Measurements from ENCODE around the gene BTLA.
"Not testable (repeated sequence)": the region's sequence is repeated elsewhere in the genome, so short reads cannot be mapped to it uniquely, and the experiment has no call there.

Gene BTLA

GRCh38 chr3:112503304-112503972 is 4.2 kb upstream of the BTLA start:
- H3K4me3 Mint-ChIP-seq: no peak overlapping the region
- no peak overlapping the region for H3K27ac Mint-ChIP-seq
- no peaks in the 10 kb centered on the region for H3K27me3 Mint-ChIP-seq
- H3K36me3 Mint-ChIP-seq: no peaks in the 10 kb centered on the region
- H3K4me1 Mint-ChIP-seq: peaks cover 58% of the 10 kb centered on the region
- no peaks in the 10 kb centered on the region for H3K9me3 Mint-ChIP-seq

GRCh38 chr3:112500621-112501020 is 1.3 kb upstream of the BTLA start:
- no peaks in the 10 kb centered on the region for H3K27me3 Mint-ChIP-seq
- H3K9me3 Mint-ChIP-seq: no peaks in the 10 kb centered on the region
- peak overlapping the region; percentile 95 for H3K4me3 Mint-ChIP-seq
- H3K4me1 Mint-ChIP-seq: peaks cover 53% of the 10 kb centered on the region
- peak overlapping the region; percentile 95 for H3K27ac Mint-ChIP-seq
- peaks cover 12% of the 10 kb centered on the region for H3K36me3 Mint-ChIP-seq

- Mint-ChIP-seq H3K4me3 (peak overlapping the region; percentile 95), H3K4me1 (peaks cover 64% of the 10 kb centered on the region), H3K36me3 (peaks cover 22% of the 10 kb centered on the region), H3K27ac (peak overlapping the region; percentile 95), H3K9me3 (no peaks in the 10 kb centered on the region), H3K27me3 (no peaks in the 10 kb centered on the region)
Observed at GRCh38 chr3:112497897-112498548, 1.2 kb downstream of the BTLA start.

- H3K36me3 Mint-ChIP-seq: peaks cover 28% of the 10 kb centered on the region
- H3K27me3 Mint-ChIP-seq: no peaks in the 10 kb centered on the region
- peaks cover 73% of the 10 kb centered on the region for H3K4me1 Mint-ChIP-seq
- H3K27ac Mint-ChIP-seq: peak overlapping the region; percentile 73
- H3K9me3 Mint-ChIP-seq: no peaks in the 10 kb centered on the region
- H3K4me3 Mint-ChIP-seq: peak overlapping the region; percentile 95
Observed at GRCh38 chr3:112496366-112497067, 2.8 kb downstream of the BTLA start.

GRCh38 chr3:112494448-112494767 is 4.9 kb downstream of the BTLA start:
- peak overlapping the region; percentile 98 for H3K27ac Mint-ChIP-seq
- H3K36me3 Mint-ChIP-seq: peaks cover 35% of the 10 kb centered on the region
- not testable (repeated sequence) for H3K9me3 Mint-ChIP-seq, H3K27me3 Mint-ChIP-seq
- peaks cover 76% of the 10 kb centered on the region for H3K4me1 Mint-ChIP-seq
- H3K4me3 Mint-ChIP-seq: peak overlapping the region; percentile 95

- peaks cover 35% of the 10 kb centered on the region for H3K36me3 Mint-ChIP-seq
Observed at GRCh38 chr3:112492124-112492523, 7.1 kb downstream of the BTLA start.

GRCh38 chr3:112491373-112491772 is 7.9 kb downstream of the BTLA start:
- peak overlapping the region; percentile 98 for H3K27ac Mint-ChIP-seq
- H3K36me3 Mint-ChIP-seq: peaks cover 36% of the 10 kb centered on the region
- H3K9me3 Mint-ChIP-seq: peaks cover 7% of the 10 kb centered on the region
- H3K27me3 Mint-ChIP-seq: no peaks in the 10 kb centered on the region
- peaks cover 86% of the 10 kb centered on the region for H3K4me1 Mint-ChIP-seq
- H3K4me3 Mint-ChIP-seq: peak overlapping the region; percentile 95

More at GRCh38 chr3:112492124-112492523, 7.1 kb downstream of the BTLA start:
- peaks cover 7% of the 10 kb centered on the region for H3K9me3 Mint-ChIP-seq
- peaks cover 85% of the 10 kb centered on the region for H3K4me1 Mint-ChIP-seq
- peak overlapping the region; percentile 98 for H3K27ac Mint-ChIP-seq
- peak overlapping the region; percentile 95 for H3K4me3 Mint-ChIP-seq
- no peaks in the 10 kb centered on the region for H3K27me3 Mint-ChIP-seq

GRCh38 chr3:112489674-112490479 is 9.4 kb downstream of the BTLA start:
- Mint-ChIP-seq H3K4me3 (peak overlapping the region; percentile 95), H3K27ac (peak overlapping the region; percentile 98), H3K27me3 (no peaks in the 10 kb centered on the region), H3K4me1 (peaks cover 78% of the 10 kb centered on the region), H3K9me3 (peaks cover 7% of the 10 kb centered on the region), H3K36me3 (peaks cover 30% of the 10 kb centered on the region)

- Mint-ChIP-seq H3K9me3 (peaks cover 7% of the 10 kb centered on the region), H3K36me3 (peaks cover 25% of the 10 kb centered on the region), H3K27ac (no peak overlapping the region), H3K27me3 (no peaks in the 10 kb centered on the region), H3K4me1 (peaks cover 76% of the 10 kb centered on the region), H3K4me3 (no peak overlapping the region)
Observed at GRCh38 chr3:112486811-112487505, 12.3 kb downstream of the BTLA start.

GRCh38 chr3:112484352-112484751 is 14.9 kb downstream of the BTLA start:
- Mint-ChIP-seq H3K4me1 (peaks cover 75% of the 10 kb centered on the region), H3K9me3 (peaks cover 4% of the 10 kb centered on the region), H3K36me3 (peaks cover 31% of the 10 kb centered on the region), H3K27ac (peak overlapping the region; percentile 25), H3K4me3 (no peak overlapping the region), H3K27me3 (no peaks in the 10 kb centered on the region)

GRCh38 chr3:112482675-112483074 is 16.6 kb downstream of the BTLA start:
- Mint-ChIP-seq H3K4me1 (peaks cover 73% of the 10 kb centered on the region), H3K27ac (peak overlapping the region; percentile 82), H3K36me3 (peaks cover 36% of the 10 kb centered on the region), H3K4me3 (peak overlapping the region; percentile 11), H3K27me3 (no peaks in the 10 kb centered on the region), H3K9me3 (peaks cover 9% of the 10 kb centered on the region)

GRCh38 chr3:112481302-112481721 is 18.0 kb downstream of the BTLA start:
- peaks cover 9% of the 10 kb centered on the region for H3K9me3 Mint-ChIP-seq
- H3K27ac Mint-ChIP-seq: peak overlapping the region; percentile 61
- no peaks in the 10 kb centered on the region for H3K27me3 Mint-ChIP-seq
- peak overlapping the region; percentile 13 for H3K4me3 Mint-ChIP-seq
- H3K36me3 Mint-ChIP-seq: peaks cover 41% of the 10 kb centered on the region
- H3K4me1 Mint-ChIP-seq: peaks cover 76% of the 10 kb centered on the region

- peaks cover 87% of the 10 kb centered on the region for H3K4me1 Mint-ChIP-seq
- H3K36me3 Mint-ChIP-seq: peaks cover 50% of the 10 kb centered on the region
- peaks cover 14% of the 10 kb centered on the region for H3K9me3 Mint-ChIP-seq
- H3K27ac Mint-ChIP-seq: no peak overlapping the region
- no peak overlapping the region for H3K4me3 Mint-ChIP-seq
- no peaks in the 10 kb centered on the region for H3K27me3 Mint-ChIP-seq
Observed at GRCh38 chr3:112477891-112478290, 21.4 kb downstream of the BTLA start.

GRCh38 chr3:112476346-112476745 is 22.9 kb downstream of the BTLA start:
- H3K36me3 Mint-ChIP-seq: peaks cover 53% of the 10 kb centered on the region
- H3K4me3 Mint-ChIP-seq: no peak overlapping the region
- H3K4me1 Mint-ChIP-seq: peaks cover 87% of the 10 kb centered on the region
- H3K27ac Mint-ChIP-seq: no peak overlapping the region
- peaks cover 21% of the 10 kb centered on the region for H3K9me3 Mint-ChIP-seq
- H3K27me3 Mint-ChIP-seq: no peaks in the 10 kb centered on the region

- Mint-ChIP-seq H3K36me3 (peaks cover 54% of the 10 kb centered on the region), H3K27ac (peak overlapping the region; percentile 82), H3K4me3 (peak overlapping the region; percentile 52), H3K4me1 (peaks cover 88% of the 10 kb centered on the region), H3K27me3 (no peaks in the 10 kb centered on the region), H3K9me3 (peaks cover 21% of the 10 kb centered on the region)
Observed at GRCh38 chr3:112474796-112475195, 24.5 kb downstream of the BTLA start.
